MM.1S (cell line): ENCODE measurements around the gene ATP5ME.

Source experiments
- DNase-seq: peaks from one replicate; pipeline ENCODE4 v3.0.0-alpha.2; 2015
- H2AFZ ChIP-seq: fragments of 300-600 bp; sonication (generic); 2 replicates; pipeline ENCODE4 v1.6.0; 2016; ENCODE audit warnings: antibody characterized with exemption, low read length
- H3F3A ChIP-seq: fragments of 300-600 bp; sonication (generic); 2 replicates; pipeline ENCODE4 v1.6.1; 2016; ENCODE audit warnings: mild to moderate bottlenecking, antibody characterized with exemption, low read length, moderate library complexity, mixed read lengths; ENCODE audit not compliant: insufficient read depth
- H3K27ac ChIP-seq: fragments of 300-600 bp; sonication (generic); 2 replicates; pipeline ENCODE4 v1.5.1; 2016; ENCODE audit warnings: mild to moderate bottlenecking, low read length
- H3K27me3 ChIP-seq: fragments of 300-600 bp; sonication (generic); replicated peaks from 2 replicates; pipeline ENCODE4 v1.6.0; 2016; ENCODE audit warnings: low read length; ENCODE audit not compliant: insufficient read depth
- H3K36me3 ChIP-seq: fragments of 300-600 bp; sonication (generic); replicated peaks from 2 replicates; pipeline ENCODE4 v1.6.1; 2016; ENCODE audit warnings: mild to moderate bottlenecking, low read length, mixed read lengths; ENCODE audit not compliant: insufficient read depth
- H3K4me1 ChIP-seq: fragments of 300-600 bp; sonication (generic); 2 replicates; pipeline ENCODE4 v1.6.1; 2016; ENCODE audit warnings: low read length, mixed read lengths
- H3K4me2 ChIP-seq: fragments of 300-600 bp; sonication (generic); 2 replicates; pipeline ENCODE4 v1.6.0; 2016; ENCODE audit warnings: low read depth, low read length
- H3K4me3 ChIP-seq: fragments of 300-600 bp; sonication (generic); 2 replicates; pipeline ENCODE4 v1.5.1; 2016; ENCODE audit warnings: low read length, mixed read lengths
- H3K79me2 ChIP-seq: fragments of 300-600 bp; sonication (generic); 2 replicates; pipeline ENCODE4 v1.6.1; 2016; ENCODE audit warnings: mixed run types, low read length, mixed read lengths
- H3K9ac ChIP-seq: fragments of 300-600 bp; sonication (generic); 2 replicates; pipeline ENCODE4 v1.6.1; 2016; ENCODE audit warnings: low read length, mixed read lengths
- H3K9me2 ChIP-seq: fragments of 300-600 bp; sonication (generic); replicated peaks from 2 replicates; pipeline ENCODE4 v1.6.1; 2016; ENCODE audit warnings: mild to moderate bottlenecking, low read length, mixed read lengths; ENCODE audit not compliant: insufficient read depth
- H3K9me3 ChIP-seq: fragments of 300-600 bp; sonication (generic); replicated peaks from 2 replicates; pipeline ENCODE4 v1.6.1; 2016; ENCODE audit warnings: mild to moderate bottlenecking, low read length, mixed read lengths; ENCODE audit not compliant: insufficient read depth
- H4K20me1 ChIP-seq: fragments of 300-600 bp; sonication (generic); 2 replicates; pipeline ENCODE4 v1.6.1; 2016; ENCODE audit warnings: mild to moderate bottlenecking, low read length, moderate library complexity, mixed read lengths; ENCODE audit not compliant: insufficient read depth
- EZH2 ChIP-seq: fragments of 300-600 bp; sonication (generic); optimal IDR thresholded peaks from 2 replicates; pipeline ENCODE3; 2017; ENCODE audit warnings: low read depth, mild to moderate bottlenecking, antibody characterized with exemption, low read length, mixed read lengths
- EZH2phosphoT487 ChIP-seq: fragments of 300-600 bp; sonication (generic); IDR thresholded peaks from 2 replicates; pipeline ENCODE4 v1.6.1; 2018; ENCODE audit warnings: antibody characterized with exemption, low read length
- TF ChIP-seq, protein P1 (sequence below): fragments of 300-600 bp; sonication (generic); IDR thresholded peaks from 2 replicates; pipeline ENCODE4 v1.5.1; 2016; ENCODE audit warnings: antibody characterized with exemption, low read length, mixed read lengths

The ATP5ME gene, protein sequence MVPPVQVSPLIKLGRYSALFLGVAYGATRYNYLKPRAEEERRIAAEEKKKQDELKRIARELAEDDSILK

DNA sequence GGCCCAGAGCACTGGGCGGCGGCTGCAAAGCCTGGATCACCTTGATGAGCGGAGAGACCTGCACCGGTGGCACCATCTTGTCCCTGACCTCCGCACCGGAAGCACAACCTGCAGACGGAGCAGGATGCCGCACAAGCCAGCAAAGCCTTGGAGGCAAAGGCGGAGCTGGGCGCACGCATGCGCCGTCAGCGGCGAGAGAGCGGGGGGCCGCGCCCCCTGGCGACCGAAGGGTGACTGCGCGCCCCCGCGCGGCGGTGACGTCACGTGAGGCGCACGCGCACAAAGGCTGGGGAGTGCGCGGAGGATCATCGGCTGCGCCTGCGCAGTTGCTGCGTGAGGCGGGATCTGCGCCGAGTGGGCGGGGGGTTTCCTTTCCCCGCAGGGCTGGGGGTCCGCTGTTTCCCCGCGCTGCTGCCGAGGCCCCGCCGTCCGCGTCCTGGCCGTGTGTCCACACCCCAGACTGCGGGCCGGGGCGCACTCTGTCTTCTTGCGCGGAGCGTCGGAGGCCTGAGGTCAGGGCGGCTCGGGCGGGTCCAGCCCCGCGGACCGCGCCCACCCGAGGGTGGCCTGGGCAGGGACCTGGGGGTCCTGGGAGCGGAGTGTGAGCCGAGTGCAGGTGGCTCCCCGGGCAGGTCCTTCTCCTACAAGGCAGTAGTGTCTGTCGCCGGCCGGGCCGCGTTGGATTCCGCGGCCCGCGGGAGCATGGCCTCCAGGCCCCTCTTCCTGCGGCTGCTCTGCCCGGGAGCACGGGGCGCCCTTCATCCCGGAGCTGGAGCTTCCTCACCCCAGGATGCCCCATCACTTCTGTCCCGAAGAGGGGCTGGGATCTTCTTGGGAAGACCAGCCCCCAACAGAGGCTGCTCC, at the start of gene ATP5ME, which contains the start of gene MYL5:
Gene ATP5ME, minus strand, starts transcription at position 105 of the 864 bp plus-strand sequence. Its CDS starts 29 bp downstream, at position 76.
Gene MYL5, plus strand, starts transcription at position 371 of the 864 bp plus-strand sequence. CDS start 3,485 bp downstream, outside the sequence.
- Histone ChIP-seq H3K79me2 (no peaks in the 10 kb centered on the region), H3F3A (no peaks in the 10 kb centered on the region), H3K4me1 (no peaks in the 10 kb centered on the region), H3K27me3 (no peaks in the 10 kb centered on the region), H4K20me1 (no peaks in the 10 kb centered on the region), H3K9me3 (no peaks in the 10 kb centered on the region), H3K36me3 (no peaks in the 10 kb centered on the region), H3K9me2 (no peaks in the 10 kb centered on the region), H3K4me3 (peak within 1 kb of the TSS; percentile 70), H2AFZ (peak within 1 kb of the TSS; percentile 79), H3K27ac (peak within 1 kb of the TSS; percentile 21; the same call in 1 of the 2 replicates), H3K4me2 (peak within 1 kb of the TSS; percentile 81), H3K9ac (peak within 1 kb of the TSS; percentile 56; the same call in 1 of the 2 replicates)
- TF ChIP-seq, protein P1, sequence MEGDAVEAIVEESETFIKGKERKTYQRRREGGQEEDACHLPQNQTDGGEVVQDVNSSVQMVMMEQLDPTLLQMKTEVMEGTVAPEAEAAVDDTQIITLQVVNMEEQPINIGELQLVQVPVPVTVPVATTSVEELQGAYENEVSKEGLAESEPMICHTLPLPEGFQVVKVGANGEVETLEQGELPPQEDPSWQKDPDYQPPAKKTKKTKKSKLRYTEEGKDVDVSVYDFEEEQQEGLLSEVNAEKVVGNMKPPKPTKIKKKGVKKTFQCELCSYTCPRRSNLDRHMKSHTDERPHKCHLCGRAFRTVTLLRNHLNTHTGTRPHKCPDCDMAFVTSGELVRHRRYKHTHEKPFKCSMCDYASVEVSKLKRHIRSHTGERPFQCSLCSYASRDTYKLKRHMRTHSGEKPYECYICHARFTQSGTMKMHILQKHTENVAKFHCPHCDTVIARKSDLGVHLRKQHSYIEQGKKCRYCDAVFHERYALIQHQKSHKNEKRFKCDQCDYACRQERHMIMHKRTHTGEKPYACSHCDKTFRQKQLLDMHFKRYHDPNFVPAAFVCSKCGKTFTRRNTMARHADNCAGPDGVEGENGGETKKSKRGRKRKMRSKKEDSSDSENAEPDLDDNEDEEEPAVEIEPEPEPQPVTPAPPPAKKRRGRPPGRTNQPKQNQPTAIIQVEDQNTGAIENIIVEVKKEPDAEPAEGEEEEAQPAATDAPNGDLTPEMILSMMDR, result peak; percentile 73
- TF ChIP-seq EZH2, result no peak
- DNase-seq, result peak; percentile 91

DNA sequence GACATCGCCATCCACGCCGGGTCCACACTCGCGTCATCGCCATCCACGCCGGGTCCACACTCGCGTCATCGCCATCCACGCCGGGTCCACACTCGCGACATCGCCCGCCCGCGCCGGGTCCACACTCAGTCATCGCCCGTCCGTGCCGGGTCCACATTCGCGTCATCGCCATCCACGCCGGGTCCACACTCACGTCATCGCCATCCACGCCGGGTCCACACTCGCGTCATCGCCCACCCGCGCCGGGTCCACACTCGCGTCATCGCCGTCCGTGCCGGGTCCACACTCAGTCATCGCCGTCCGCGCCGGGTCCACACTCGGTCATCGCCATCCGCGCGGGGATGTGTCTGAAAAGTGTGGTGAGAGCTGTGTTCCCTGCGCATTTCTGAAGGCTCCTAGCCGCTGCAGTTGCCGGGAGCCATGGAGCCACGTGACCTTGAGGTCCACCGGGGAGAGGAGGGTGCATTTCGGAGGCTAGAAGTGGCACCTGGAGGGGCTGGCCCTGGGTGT, 48.8 kb upstream of the ATP5ME start:
- H3K79me2 ChIP-seq, result no peaks in the 10 kb centered on the region
- no peak for DNase-seq
- H3K9ac ChIP-seq, result no peak overlapping the region

DNA sequence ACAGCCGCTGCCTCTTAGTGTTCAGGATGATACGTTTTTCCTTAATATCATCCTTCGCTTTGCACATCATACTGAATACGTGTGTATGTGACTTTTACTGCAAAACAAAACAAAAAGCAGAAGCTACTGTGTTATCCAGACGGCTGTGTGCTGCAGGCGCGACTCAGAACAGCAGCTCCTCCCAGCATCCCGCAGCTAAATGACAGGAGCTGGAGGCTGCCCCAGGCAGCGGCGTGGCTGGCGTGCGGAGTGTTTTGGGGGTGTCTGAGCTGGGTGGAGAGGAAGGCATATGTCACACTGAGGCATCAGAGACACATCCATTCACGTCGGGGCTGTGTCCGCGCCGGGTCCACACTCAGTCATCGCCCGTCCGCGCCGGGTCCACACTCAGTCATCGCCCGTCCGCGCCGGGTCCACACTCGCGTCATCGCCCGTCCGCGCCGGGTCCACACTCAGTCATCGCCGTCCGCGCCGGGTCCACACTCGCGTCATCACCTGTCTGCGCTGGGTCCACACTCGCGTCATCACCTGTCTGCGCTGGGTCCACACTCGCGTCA, 48.2 kb upstream of the ATP5ME start:
- Histone ChIP-seq H3K9me2 (no peaks in the 10 kb centered on the region), H3K79me2 (no peaks in the 10 kb centered on the region), H3K27me3 (no peaks in the 10 kb centered on the region), H2AFZ (no peak overlapping the region), H3K36me3 (no peaks in the 10 kb centered on the region), H4K20me1 (no peaks in the 10 kb centered on the region), H3K4me1 (no peaks in the 10 kb centered on the region), H3K4me2 (no peak overlapping the region), H3K4me3 (no peak overlapping the region), H3K9me3 (no peaks in the 10 kb centered on the region), H3K9ac (no peak overlapping the region), H3F3A (no peaks in the 10 kb centered on the region), H3K27ac (no peak overlapping the region)
- no peak for DNase-seq
- TF ChIP-seq, protein P1, result no peak
- TF ChIP-seq EZH2, result no peak
- no peak for TF ChIP-seq EZH2phosphoT487

More for the DNA sequence above, 48.8 kb upstream of the ATP5ME start:
- Histone ChIP-seq H2AFZ (no peak overlapping the region), H3K9me3 (no peaks in the 10 kb centered on the region), H4K20me1 (no peaks in the 10 kb centered on the region), H3F3A (no peaks in the 10 kb centered on the region), H3K27me3 (no peaks in the 10 kb centered on the region), H3K36me3 (no peaks in the 10 kb centered on the region), H3K4me2 (no peak overlapping the region), H3K4me1 (no peaks in the 10 kb centered on the region), H3K4me3 (no peak overlapping the region), H3K27ac (no peak overlapping the region), H3K9me2 (no peaks in the 10 kb centered on the region)
- TF ChIP-seq EZH2, result no peak
- no peak for TF ChIP-seq EZH2phosphoT487
- TF ChIP-seq, protein P1, result no peak
